Neural cell (in vitro differentiated cells): ENCODE results near the gene MTTP.

ENCODE experiments used
- EP300 ChIP-seq: fragments of 450-650 bp; conservative IDR thresholded peaks from 2 replicates; pipeline ENCODE4 v1.6.1; 2014; ENCODE audit warnings: antibody characterized with exemption, mild to moderate bottlenecking, moderate library complexity; ENCODE audit not compliant: poor library complexity, severe bottlenecking
- TF ChIP-seq, protein P1 (sequence below): fragments of 450-650 bp; IDR thresholded peaks from 2 replicates; pipeline ENCODE4 v1.5.1; 2014; ENCODE audit warnings: antibody characterized with exemption, mild to moderate bottlenecking, moderate library complexity; ENCODE audit not compliant: poor library complexity, severe bottlenecking

GRCh38 chr4:99661907-99662306 lies 87.3 kb downstream of the MTTP start:
- TF ChIP-seq, protein P1, sequence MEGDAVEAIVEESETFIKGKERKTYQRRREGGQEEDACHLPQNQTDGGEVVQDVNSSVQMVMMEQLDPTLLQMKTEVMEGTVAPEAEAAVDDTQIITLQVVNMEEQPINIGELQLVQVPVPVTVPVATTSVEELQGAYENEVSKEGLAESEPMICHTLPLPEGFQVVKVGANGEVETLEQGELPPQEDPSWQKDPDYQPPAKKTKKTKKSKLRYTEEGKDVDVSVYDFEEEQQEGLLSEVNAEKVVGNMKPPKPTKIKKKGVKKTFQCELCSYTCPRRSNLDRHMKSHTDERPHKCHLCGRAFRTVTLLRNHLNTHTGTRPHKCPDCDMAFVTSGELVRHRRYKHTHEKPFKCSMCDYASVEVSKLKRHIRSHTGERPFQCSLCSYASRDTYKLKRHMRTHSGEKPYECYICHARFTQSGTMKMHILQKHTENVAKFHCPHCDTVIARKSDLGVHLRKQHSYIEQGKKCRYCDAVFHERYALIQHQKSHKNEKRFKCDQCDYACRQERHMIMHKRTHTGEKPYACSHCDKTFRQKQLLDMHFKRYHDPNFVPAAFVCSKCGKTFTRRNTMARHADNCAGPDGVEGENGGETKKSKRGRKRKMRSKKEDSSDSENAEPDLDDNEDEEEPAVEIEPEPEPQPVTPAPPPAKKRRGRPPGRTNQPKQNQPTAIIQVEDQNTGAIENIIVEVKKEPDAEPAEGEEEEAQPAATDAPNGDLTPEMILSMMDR, result no peak
- TF ChIP-seq EP300, result no peak
